A673 (cell line): ENCODE measurements around the gene FAM200C. TPM values are rescaled to one million over a fixed set of nuclear protein-coding genes. Genes with fewer than 3 reads are reported as not detected.

Experiments used
- BruUV-seq: library from RNA; stranded (reverse); fragments of 400-500 nt; replicated peaks from 2 replicates; lab custom pipeline; 2021; lab: Mats Ljungman, UMichigan
- CTCF ChIA-PET: fragments of 300-600 bp; sonication (Branson Sonifier 250); formaldehyde crosslinking; loops from one replicate; lab custom pipeline; 2022; ENCODE audit warnings: antibody characterized with exemption; lab: Charles Lee
- POLR2A ChIA-PET: fragments of 300-600 bp; sonication (Branson Sonifier 250); formaldehyde crosslinking; loops from one replicate; lab custom pipeline; 2022; ENCODE audit warnings: antibody characterized with exemption; ENCODE audit not compliant: low non-redundant PET; lab: Charles Lee
- DNase-seq: peaks from one replicate; pipeline ENCODE4 v3.0.0-alpha.2; 2015; ENCODE audit warnings: low spot score
- H3K27ac ChIP-seq: fragments of 200-600 bp; sonication (generic); 2 replicates; pipeline ENCODE4 v1.5.1; 2016; ENCODE audit warnings: mixed run types, low read depth, mild to moderate bottlenecking, mixed read lengths, antibody characterized with exemption, low read length; ENCODE audit not compliant: poor library complexity, severe bottlenecking
- H3K27me3 ChIP-seq: fragments of 200-600 bp; sonication (generic); replicated peaks from 2 replicates; pipeline ENCODE4 v1.6.1; 2017; ENCODE audit warnings: mixed run types, low read depth, mild to moderate bottlenecking, mixed read lengths, antibody characterized with exemption, low read length; ENCODE audit not compliant: insufficient read depth, poor library complexity
- H3K36me3 ChIP-seq: fragments of 200-600 bp; sonication (generic); 2 replicates; pipeline ENCODE4 v1.6.1; 2016; ENCODE audit warnings: mixed run types, mild to moderate bottlenecking, mixed read lengths, antibody characterized with exemption, low read length; ENCODE audit not compliant: insufficient read depth, poor library complexity, severe bottlenecking
- H3K4me1 ChIP-seq: fragments of 200-600 bp; sonication (generic); 2 replicates; pipeline ENCODE4 v1.6.1; 2017; ENCODE audit warnings: mixed run types, mild to moderate bottlenecking, mixed read lengths, antibody characterized with exemption, low read length; ENCODE audit not compliant: insufficient read depth, poor library complexity, severe bottlenecking
- H3K4me3 ChIP-seq: fragments of 200-600 bp; sonication (generic); 2 replicates; pipeline ENCODE4 v1.5.1; 2016; ENCODE audit warnings: low read depth, mixed run types, mild to moderate bottlenecking, mixed read lengths, low read length; ENCODE audit not compliant: poor library complexity, severe bottlenecking
- H3K9me3 ChIP-seq: fragments of 200-600 bp; sonication (generic); 2 replicates; pipeline ENCODE4 v1.6.1; 2016; ENCODE audit warnings: mixed run types, low read depth, mild to moderate bottlenecking, mixed read lengths, antibody characterized with exemption, low read length; ENCODE audit not compliant: poor library complexity, severe bottlenecking
- CTCF ChIP-seq: fragments of 300-800, 200-600 bp; sonication (generic); conservative IDR thresholded peaks from 2 replicates; pipeline ENCODE4 v1.5.1; 2017; ENCODE audit warnings: low read depth, mild to moderate bottlenecking, antibody characterized with exemption, low read length, moderate library complexity, mixed read lengths
- EZH2 ChIP-seq: fragments of 200-600 bp; sonication (generic); IDR thresholded peaks from 2 replicates; pipeline ENCODE4 v1.6.1; 2017; ENCODE audit warnings: borderline replicate concordance, low read depth, mild to moderate bottlenecking, mixed read lengths, antibody characterized with exemption, low read length; ENCODE audit not compliant: poor library complexity, severe bottlenecking
- intact Hi-C: fragments of 100-400 bp; cut with micrococcal nuclease; formaldehyde crosslinking; loops from one replicate; pipeline ENCODE4 v1.10.0; 2022; ENCODE audit not compliant: unreplicated experiment
- total RNA-seq: library from RNA; stranded (reverse); gene quantifications from 2 replicates; pipeline ENCODE4 v1.2.3, GENCODE V29; 2021

The FAM200C gene
- total RNA-seq, 1 experiment from 2014 or later, result 6.3 TPM

GRCh38 chr5:160375166-160375565 lies 24.7 kb downstream of the FAM200C start:
- Histone ChIP-seq H3K4me1 (no peaks in the 10 kb centered on the region), H3K9me3 (no peaks in the 10 kb centered on the region), H3K36me3 (no peaks in the 10 kb centered on the region), H3K27me3 (peaks cover 10% of the 10 kb centered on the region), H3K27ac (no peak overlapping the region), H3K4me3 (no peak overlapping the region)
- CTCF ChIA-PET, result no interaction called here
- TF ChIP-seq CTCF (no peak), EZH2 (no peak)
- POLR2A ChIA-PET, result no interaction called here
- BruUV-seq, result no TSS peak
- intact Hi-C loops, result no loop called here
- no peak for DNase-seq

GRCh38 chr5:160371294-160371693 lies 28.6 kb downstream of the FAM200C start:
- Histone ChIP-seq H3K4me3 (no peak overlapping the region), H3K27me3 (peaks cover 18% of the 10 kb centered on the region), H3K9me3 (no peaks in the 10 kb centered on the region), H3K36me3 (no peaks in the 10 kb centered on the region), H3K27ac (no peak overlapping the region), H3K4me1 (no peaks in the 10 kb centered on the region)
- DNase-seq, result no peak
- ChIA-PET POLR2A (no interaction called here), CTCF (no interaction called here)
- intact Hi-C loops, result no loop called here
- TF ChIP-seq CTCF (no peak), EZH2 (no peak)
- no TSS peak for BruUV-seq

- DNase-seq, result no peak
- no peaks in the 10 kb centered on the region for H3K36me3 ChIP-seq
- intact Hi-C loops, result no loop called here
- ChIA-PET POLR2A (no interaction called here), CTCF (no interaction called here)
- no TSS peak for BruUV-seq
- H3K9me3 ChIP-seq, result no peaks in the 10 kb centered on the region
- H3K27ac ChIP-seq, result no peak overlapping the region
- H3K27me3 ChIP-seq, result peaks cover 15% of the 10 kb centered on the region
- no peaks in the 10 kb centered on the region for H3K4me1 ChIP-seq
- peak overlapping the region; percentile 47 for H3K4me3 ChIP-seq
- TF ChIP-seq CTCF (no peak), EZH2 (peak; percentile 26)
Observed at GRCh38 chr5:160370713-160371034, 29.2 kb downstream of the FAM200C start.
